Glomerular visceral epithelial cell (primary cell): ENCODE data around the gene ELOVL6.
"Not testable (repeated sequence)": the region's sequence is repeated elsewhere in the genome, so short reads cannot be mapped to it uniquely, and the experiment has no call there.

Source experiments
- DNase-seq: peaks from one replicate; pipeline ENCODE4 v3.0.0-alpha.2; 2016; ENCODE audit errors: extremely low spot score

Gene ELOVL6

DNA sequence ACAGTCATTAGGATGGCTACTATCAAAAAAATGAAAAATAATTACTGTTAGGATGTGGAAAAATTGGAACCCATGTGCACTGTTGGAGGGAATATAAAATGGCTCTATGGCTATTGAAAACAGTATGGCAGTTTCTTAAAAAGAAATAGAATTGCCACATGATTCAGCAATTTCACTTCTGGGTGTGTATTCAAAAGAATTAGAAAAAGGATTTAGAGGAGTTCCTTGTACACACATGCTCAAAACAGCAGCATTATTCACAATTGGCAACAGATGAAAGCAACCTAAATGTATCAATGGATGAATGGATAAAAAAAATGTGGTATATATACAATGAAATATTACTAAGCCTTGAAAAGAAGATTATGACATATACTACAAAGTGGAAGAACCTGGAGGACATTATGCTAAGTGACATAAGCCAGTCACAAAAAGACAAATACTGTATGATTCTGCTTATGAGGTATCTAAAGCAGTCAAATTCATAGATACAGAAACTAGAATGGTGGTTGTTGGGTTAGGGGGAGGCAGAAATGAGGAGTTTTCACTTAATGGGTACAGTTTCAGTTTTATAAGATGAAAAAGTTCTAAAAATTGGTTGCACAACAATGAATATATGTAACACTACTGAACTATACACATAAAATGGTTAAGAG lies 123.2 kb downstream of the ELOVL6 start:
- no peak for DNase-seq

DNA sequence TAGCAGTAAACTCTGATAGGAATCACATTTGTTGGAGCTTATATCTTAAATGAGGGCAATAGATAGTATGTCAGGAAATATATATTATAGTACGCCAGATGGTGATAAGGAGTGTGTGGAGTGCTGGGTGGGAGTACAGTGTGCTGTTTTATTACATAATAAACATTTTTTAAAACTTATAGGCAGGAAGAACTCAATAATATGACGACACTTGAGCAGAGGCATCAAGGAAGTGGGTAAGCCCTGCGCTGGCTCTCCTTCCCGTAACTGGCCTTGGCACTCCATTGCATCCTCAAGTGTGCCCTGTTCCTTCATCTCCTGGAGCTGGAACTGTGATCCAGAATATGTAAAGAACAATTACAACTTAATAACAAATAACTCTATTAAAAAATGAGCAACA lies 123.8 kb downstream of the ELOVL6 start:
- no peak for DNase-seq

DNA sequence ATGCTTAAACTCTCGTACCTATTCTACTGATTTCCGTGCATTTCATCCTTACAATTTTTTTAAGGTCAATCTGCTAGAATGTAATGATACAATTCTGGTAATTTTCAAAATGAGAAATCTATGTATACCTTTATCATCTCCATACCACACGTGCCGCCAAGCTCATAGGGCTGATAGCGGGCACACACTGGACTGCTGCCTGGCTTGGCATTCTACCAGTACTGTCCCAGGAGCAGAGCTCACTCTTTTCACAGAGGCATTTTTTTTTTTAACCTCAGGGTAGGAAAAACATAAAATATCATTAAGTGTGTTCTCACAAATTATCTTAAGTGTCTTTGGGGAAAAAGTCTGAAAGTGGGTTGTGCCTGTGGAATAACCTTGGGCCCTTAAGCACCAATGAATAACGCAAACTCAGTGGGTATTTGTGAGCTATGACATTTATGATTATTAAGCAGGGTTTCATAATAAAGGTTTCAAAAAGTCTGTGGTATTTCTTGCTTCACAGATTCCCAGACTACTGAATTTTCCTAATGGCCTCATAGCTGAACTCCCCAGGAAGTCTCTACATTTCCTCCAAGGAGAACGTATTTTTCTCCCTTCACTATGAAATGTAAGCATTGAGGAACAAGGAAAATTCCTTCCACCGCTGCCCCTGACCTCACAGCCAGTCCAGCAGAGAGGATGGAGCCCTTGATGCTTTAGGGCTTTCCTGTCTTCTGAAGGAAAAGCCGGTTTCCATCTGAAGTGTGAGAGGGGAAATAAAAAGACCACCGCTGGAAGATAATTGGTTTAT lies 125.2 kb downstream of the ELOVL6 start:
- no peak for DNase-seq

DNA sequence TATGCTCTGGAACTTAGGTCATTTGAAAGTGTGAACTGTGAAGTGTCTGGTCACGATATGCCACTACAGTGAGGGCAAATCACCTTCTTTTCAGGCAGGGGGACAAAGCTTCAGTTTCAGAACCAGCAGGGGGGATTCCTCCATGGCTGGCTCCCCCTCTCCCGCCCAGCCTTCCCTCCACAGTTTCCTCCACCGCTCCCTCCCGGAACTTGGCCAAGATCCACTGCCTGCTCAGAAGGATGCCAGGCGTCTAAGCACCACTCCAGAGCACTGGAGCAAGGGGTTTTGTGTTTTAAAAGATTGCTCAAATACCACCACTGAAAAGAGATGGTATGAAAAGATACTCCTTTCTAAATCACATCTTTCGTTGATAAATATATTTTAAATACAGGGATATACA lies 126.9 kb downstream of the ELOVL6 start:
- no peak for DNase-seq

DNA sequence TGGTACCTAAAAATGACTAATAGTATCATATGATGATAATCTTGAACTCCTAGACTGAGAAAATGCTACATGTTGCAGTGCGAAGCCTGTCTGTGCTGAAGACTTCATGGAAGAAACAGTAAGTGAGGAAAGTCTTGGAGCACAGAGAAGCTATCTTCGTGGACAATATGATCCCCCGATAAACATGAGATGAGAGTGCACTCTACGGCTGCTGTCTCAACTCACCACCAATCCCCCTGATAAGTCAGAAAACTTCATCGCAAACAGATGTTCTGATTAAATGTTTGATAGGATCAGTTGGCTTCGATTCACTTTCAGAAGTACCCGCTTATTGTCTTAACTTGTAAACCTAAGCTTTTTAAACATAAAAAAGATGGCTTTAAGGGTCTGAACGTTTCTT lies 130.2 kb downstream of the ELOVL6 start:
- no peak for DNase-seq

DNA sequence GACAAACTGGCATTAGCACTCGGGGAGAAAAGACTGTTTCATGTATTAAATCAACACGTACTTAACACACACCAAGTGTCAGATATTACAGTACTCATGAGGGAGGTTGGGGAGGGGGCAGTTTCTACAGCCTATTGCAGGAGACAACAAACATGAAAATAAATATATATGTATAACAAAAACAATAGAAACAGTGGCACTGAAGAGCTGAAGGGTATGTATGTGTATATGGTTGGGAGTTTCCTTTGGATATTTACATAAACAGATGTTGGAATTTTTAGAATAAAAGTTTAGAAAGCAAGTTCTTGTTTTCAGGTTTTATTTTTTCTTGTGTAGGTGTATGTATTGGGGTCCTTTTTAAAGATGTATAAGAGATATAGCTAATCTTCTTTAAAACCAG lies 133.5 kb downstream of the ELOVL6 start:
- no peak for DNase-seq

DNA sequence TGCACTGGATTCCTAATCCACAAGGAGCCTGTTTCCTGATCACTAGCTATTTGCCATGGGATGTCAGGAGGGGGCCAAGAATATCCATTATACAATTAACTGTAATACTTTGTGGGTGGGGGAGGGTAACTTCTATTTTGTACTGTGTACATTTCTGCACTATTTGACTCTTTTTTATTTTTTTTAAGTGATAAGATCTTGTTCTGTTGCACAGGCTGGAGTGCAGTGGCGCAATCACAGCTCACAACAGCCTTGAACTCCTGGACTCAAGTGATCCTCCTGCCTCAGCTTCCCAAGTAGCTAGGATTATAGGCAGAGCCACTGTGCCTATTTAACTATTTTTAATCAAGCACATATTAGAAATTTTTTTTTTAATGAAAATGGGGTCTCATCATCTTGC lies 134.1 kb downstream of the ELOVL6 start:
- DNase-seq: no peak

DNA sequence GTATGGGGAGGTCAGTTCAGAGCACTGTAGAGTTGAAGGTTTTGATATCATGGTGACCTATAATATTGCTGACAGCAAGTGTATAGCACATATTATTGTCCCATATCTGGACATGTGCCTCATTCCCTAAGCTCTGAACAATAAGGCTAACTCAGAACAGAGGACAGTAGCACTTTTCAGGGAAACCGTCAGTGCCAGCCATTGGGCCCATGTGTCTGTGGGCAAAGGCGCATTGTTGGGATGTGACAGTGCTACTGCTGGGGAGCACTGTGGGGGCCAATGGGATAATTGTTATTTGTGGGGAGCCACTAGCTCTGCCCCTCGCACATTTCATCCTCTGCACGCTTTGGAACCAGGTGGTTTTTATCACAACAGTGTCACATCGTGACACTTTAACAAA lies 136.2 kb downstream of the ELOVL6 start:
- no peak for DNase-seq

DNA sequence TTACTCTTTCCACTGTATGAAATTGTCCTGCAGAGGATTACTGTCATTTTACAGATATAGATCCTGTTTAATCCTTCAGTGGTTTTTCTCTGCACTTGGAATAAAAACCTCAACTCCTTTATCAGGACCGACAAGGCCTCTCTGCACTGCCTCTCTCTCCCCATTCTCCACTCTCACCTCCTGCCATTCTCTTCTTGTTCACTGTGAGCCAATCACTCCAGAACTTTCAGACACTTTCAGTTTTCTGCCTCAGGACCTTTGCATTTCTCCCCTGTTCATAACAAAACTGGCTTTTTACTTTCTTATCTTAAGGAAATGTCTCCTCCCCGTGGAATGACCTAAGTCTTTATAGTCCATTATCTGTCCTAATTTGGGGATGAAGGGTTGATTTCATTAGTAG lies 137.3 kb downstream of the ELOVL6 start:
- no peak for DNase-seq

DNA sequence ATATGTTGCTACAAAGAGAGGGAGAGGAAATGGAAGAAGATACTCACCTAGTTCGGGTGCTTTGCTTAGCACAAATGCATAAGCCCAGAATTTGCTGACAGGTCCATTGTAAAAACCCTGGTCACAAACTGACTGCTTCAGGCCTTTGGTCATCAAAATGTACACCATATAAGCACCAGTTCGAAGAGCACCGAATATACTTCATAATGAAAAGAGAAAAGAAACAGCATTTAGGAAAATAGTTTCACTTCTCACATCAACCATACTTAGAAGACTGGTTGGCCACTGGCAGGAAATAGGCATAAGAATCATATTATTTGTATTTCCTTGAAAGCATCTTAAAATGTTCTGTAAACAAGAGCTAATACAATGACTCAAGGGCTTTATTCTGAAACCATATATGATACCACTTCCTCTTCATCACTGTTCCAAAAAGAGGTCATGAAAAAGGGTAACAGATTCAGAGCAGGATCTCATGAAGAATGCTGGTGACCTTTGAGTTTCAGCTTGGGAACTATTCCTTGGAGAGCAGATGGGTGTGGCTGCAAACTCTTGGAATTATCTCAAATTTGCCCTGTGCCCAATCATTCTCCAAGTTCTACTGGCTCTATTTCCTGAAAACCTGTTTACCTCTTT lies 138.7 kb downstream of the ELOVL6 start:
- no peak for DNase-seq

DNA sequence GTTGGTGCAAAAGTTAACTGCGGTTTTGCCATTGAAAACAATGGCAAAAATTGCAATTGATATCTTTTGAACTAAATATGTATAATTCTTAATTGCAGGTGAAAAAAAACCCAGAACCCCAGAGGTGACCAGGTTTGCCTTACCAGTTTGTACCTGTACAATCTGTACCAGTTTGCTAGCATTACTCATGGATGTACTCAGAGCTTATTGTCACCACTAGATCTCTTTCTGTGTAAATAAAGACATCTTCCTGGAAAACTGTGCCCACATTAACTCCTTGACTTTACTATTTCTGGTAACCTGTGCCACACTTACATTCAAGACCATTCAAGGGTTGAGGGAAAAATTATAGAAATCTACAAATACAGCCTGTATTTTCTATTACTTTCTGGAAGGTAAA lies 139.7 kb downstream of the ELOVL6 start:
- no peak for DNase-seq

DNA sequence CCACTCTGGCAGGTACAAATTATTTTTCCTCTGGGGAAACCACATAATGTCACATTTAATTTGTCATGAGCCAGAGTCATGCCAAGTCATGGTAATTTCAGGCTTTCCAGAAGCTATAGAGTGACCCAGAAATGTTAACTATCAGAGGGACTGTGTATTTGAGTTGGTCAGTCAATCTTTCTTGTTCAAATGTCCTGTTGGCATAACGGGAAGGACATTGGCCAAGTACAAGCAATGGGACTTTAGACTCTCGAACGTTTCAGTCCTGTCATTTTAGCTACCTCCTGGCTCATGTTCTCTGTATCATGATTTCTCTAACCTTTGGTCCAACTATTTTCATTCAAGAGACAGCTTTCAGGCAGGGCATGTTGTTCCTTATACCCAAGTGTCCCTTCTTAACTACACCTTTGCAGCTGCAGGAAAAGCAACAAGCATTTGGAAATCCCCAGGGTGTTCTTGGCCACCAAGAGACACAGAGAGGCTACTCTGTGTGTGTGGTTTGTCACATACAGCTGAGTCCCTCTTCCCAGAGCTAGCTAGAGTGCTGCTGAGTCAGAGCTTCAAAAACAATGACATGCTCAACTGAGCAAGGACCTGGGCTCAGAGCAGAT lies 143.2 kb downstream of the ELOVL6 start:
- peak; percentile 66 for DNase-seq

DNA sequence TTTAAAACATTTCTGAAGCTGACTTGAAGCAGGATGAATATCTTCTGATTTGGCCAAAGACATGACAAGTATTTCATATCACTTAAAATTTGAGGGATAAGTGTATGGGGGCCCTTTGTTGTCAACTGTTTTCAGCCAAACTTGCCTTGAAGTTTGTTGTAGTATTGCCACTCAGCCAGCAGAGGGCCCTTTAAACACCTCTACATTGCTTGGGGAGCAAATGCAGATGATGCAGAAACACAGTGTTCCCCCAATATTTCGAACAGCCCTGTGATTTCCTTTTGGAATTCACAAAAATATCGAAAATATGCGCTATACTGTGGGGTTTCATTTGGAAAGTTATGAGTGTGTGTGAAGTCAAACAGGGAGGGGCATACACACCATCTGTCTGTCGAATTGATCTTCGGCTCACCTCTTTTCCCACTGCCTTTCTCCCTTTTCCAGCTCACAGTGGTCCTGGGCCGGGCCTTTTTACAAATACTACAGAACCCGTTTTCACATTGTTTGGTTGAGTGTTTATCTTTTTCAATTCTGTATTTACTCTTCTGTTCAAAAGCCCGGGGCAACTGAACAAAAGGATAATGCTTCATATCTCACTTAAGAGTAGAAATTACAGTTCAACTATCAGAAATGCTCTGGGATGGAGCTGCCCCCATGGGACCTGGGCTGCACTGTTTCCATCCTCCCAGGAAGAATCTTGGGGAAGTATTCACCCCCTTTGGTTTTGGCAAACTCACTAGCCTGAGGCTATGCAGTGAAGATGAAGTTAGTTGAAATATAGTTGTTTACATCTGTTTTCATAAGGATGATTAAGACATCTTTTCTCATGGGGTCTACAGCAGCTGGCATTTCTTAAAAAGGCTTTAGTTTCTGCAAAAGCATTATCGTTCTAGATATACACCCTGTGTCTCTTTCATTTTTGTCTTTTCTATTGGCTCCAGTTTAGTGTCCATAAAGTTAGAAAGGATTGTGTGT lies 148.2 kb downstream of the ELOVL6 start:
- peak; percentile 43 for DNase-seq

DNA sequence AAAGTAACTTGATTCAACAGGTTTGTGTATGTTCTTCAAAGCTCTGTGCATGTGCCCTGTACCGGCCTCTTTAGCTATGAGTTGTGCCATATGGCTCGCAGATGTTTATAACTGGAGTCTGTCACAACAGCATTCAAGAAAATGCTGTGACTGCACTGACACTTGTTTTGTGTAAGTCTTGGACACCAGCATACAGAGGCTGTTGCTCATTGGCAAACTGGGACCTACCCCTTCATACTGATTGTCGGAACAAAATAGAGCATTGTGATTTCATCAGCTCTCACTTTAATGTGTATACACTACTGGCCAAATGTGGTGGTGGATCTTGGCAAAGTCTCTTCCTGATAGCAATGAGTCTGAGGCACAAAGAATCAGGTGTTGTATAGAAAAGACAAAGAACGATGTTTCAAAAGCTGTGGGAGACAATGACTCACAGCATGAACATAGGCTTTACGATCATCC lies 151.8 kb downstream of the ELOVL6 start:
- no peak for DNase-seq

DNA sequence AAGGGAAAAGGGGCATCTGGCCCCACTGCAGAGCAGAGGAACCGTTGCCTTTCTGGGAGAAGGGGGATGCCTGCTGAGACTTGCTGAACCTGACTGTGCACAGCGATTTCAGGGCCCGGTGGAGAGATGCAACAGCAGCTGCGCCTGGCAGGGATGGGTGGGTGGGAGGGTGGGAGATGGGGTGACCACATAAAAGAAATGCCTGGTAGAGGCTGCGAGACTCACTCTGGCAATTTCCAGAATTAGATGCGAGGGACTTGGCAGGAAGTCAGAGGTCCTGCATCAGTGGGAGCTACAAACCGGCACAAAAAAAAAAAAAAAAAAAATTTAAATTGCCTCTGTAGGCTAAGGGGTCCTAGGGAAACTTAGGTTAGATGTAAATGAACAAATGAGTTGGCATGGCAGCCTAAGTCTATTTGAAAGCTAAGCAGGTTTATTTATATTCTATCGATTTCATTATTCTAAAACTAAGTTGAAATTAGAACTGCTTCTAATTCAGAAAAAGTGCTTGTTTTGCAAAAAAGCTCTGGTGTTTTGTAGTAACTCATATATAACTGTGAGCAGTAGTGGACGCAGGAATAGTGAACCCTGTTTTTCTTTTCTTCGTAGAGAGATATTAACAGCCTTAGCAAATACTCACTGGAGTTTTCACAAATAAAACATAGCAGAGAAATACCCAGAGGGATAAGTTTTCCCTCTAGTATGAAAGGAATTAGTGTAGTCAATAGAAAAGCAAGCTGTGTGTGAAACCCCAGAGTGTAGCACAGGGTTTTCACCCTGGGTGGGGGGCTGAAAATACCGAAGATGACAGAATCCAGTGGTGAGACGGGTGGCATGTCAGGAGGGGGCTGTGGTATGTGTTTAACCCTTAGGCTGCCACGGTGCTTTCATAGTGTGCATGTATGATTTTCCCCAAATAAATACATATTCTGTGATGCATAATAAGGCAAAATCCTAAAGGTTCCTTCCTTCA lies 155.6 kb downstream of the ELOVL6 start:
- no peak for DNase-seq

DNA sequence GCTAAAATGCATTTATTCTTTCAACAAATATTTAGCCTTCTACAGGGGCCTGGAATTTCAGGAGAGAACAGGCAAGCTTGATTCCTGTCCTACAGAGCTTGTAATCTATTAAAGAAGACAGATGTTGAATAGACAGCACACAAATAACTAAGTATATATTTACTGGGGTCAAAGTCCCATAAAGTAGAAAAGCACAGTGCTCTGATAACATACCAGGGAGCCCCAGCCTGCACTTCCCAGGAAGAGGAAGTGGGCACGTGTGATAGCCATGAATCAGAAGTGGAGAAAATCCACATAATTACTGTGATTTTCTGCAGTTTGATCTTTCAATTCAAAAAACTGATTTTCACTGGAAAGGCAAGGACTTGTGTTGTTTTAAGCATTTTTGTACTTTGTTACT lies 156.7 kb downstream of the ELOVL6 start:
- DNase-seq: no peak

DNA sequence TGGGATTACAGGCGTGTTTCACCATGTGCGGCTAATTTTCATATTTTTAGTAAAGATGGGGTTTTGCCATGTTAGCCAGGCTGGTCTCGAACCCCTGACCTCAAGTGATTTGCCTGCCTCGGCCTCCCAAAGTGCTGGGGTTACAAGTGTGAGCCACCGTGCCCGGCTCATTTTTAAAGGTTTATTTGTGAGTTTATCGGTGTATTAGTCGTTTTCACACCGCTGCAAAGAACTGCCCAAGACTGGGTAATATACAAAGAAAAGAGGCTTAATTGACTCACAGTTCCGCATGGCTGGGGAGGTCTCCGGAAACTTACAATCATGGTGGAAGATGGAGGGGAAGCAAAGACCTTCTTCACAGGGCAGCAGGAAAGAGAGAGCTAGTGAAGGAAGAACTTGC lies 159.3 kb downstream of the ELOVL6 start:
- DNase-seq: not testable (repeated sequence)

DNA sequence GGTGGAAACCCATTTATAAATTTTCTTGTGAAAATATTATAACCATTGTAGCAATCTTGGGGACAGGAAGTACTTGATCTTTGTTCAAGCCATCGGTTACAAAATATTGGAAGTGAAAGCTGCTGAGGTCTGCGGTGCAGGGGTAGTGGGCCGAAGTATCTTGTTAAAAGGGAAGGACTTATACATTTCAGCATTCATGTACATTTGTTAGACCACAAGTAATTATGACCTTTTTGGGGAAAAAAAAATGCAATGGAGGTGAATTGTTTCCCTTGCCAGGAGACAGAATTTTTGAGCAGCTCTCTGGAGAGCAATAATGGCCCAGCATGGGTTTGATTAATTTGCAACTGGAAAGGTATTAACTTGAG lies 164.4 kb downstream of the ELOVL6 start:
- DNase-seq: no peak

DNA sequence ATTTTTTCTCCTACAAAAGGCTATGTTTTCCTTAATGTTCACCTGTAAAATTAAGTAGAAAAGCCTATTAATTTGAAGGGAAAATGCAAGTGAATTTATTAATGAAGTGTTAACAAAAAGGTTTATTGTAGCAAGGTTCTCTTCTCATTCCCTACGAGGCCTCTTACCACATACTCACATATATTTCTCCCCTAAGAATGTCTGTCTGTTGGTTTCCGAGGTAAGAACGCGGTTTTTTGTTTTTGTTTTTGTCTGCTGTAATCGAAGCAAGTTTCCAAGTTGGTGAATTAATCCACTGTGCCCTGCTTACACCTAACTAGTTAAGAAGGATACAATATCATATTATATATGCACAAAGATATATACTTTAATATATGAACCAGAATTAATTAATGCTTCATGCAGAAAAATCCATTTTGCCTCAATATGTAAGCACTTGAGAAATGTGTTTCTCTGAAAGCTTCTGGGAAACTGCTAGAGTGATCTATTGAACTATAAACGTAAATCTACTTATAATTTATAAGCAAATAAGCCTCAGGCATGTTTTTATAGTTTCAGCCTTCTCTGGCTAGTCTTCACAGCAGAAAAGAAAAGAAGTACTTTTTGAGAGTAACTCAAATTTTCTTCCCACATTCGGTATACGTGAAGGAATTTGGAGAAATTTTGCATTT lies 164.9 kb downstream of the ELOVL6 start:
- DNase-seq: no peak

DNA sequence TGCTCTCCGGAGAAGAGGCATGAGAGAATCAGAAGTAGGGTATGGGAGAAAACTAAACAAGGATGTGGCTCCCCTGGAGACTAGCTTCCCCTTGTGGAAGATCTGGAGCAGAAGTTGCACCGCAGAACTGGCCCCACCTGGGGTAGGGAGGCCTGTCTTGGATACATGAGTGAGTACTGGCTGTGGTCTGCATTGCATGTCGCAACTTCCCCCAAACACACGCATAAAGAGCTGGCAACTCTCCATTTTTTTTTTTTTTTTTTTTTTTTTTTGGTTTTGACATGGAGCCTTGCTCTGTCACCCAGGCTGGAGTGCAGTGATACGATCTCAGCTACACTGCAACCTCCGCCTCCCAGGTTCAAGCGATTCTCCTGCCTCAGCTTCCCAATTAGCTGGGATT lies 165.8 kb downstream of the ELOVL6 start:
- no peak for DNase-seq
